HEK293 (cell line): ENCODE results near the gene INTS7.

Experiments
- CTCF ChIA-PET: fragments of 350-600 bp; formaldehyde crosslinking; extraction: SDS; loops from one replicate; lab custom pipeline; 2021; ENCODE audit warnings: antibody characterized with exemption; lab: Yijun Ruan, JAX
- POLR2A ChIA-PET: fragments of 300-600 bp; formaldehyde crosslinking; extraction: SDS; loops from one replicate; lab custom pipeline; 2020; ENCODE audit warnings: antibody characterized with exemption, inconsistent platforms; lab: Yijun Ruan, JAX
- H3K27ac ChIP-seq: fragments of 200-500 bp; sonication (Bioruptor generic); 2 replicates; pipeline ENCODE4 v1.5.1; 2014; ENCODE audit warnings: low read depth, low read length, control low read depth, inconsistent platforms; ENCODE audit errors: extremely low read depth
- H3K36me3 ChIP-seq, 2 experiments: fragments of 200-500 bp in 1 of 2; sonication (Bioruptor generic) in 1 of 2; 1 replicate in 1 of 2; 2 replicates in 1 of 2; pipeline ENCODE4 v1.5.1; 2014 to 2017; ENCODE audit warnings: inconsistent platforms in 2 of 2, low read length in 2 of 2; ENCODE audit not compliant: control insufficient read depth in 2 of 2, insufficient read depth in 1 of 2
- H3K4me1 ChIP-seq: fragments of 200-500 bp; sonication (Bioruptor generic); 2 replicates; pipeline ENCODE4 v1.5.1; 2014; ENCODE audit warnings: mild to moderate bottlenecking, low read length, inconsistent platforms; ENCODE audit not compliant: control insufficient read depth, insufficient read depth
- H3K4me3 ChIP-seq: 2 replicates; pipeline ENCODE4 v1.5.1; 2011; ENCODE audit warnings: low read depth, mild to moderate bottlenecking, control low read depth, low read length, moderate library complexity
- H3K9me3 ChIP-seq: fragments of 200-500 bp; sonication (Bioruptor generic); 2 replicates; pipeline ENCODE4 v1.5.1; 2014; ENCODE audit warnings: low read depth, low read length, inconsistent platforms; ENCODE audit not compliant: control insufficient read depth, insufficient read depth
- GLI2 ChIP-seq: fragments of 450-650 bp; formaldehyde crosslinking; IDR thresholded peaks from 2 replicates; pipeline ENCODE4; 2017; ENCODE audit warnings: missing biosample characterization, missing genetic modification characterization, low read depth, borderline replicate concordance
- GLI4 ChIP-seq: fragments of 450-650 bp; formaldehyde crosslinking; IDR thresholded peaks from 2 replicates; pipeline ENCODE4 v1.5.1; 2016; ENCODE audit warnings: missing biosample characterization, missing genetic modification characterization
- GLIS1 ChIP-seq: fragments of 450-650 bp; formaldehyde crosslinking; IDR thresholded peaks from 2 replicates; pipeline ENCODE4 v1.5.1; 2016; ENCODE audit warnings: missing biosample characterization, missing genetic modification characterization
- KLF16 ChIP-seq: fragments of 450-650 bp; formaldehyde crosslinking; IDR thresholded peaks from 2 replicates; pipeline ENCODE4 v1.5.1; 2017; ENCODE audit warnings: missing biosample characterization, missing genetic modification characterization
- PRDM1 ChIP-seq: fragments of 450-650 bp; formaldehyde crosslinking; IDR thresholded peaks from 2 replicates; pipeline ENCODE4; 2016; ENCODE audit warnings: missing biosample characterization, missing genetic modification characterization
- PRDM4 ChIP-seq: fragments of 450-650 bp; formaldehyde crosslinking; IDR thresholded peaks from 2 replicates; pipeline ENCODE4 v1.5.1; 2017; ENCODE audit warnings: missing biosample characterization, missing genetic modification characterization
- ZEB2 ChIP-seq: fragments of 450-650 bp; formaldehyde crosslinking; IDR thresholded peaks from 2 replicates; pipeline ENCODE4 v1.5.1; 2016; ENCODE audit warnings: missing biosample characterization, missing genetic modification characterization
- ZFP41 ChIP-seq: fragments of 450-650 bp; formaldehyde crosslinking; IDR thresholded peaks from 2 replicates; pipeline ENCODE4 v1.5.1; 2016; ENCODE audit warnings: missing biosample characterization, missing genetic modification characterization, borderline replicate concordance
- ZNF138 ChIP-seq: fragments of 450-650 bp; formaldehyde crosslinking; IDR thresholded peaks from 2 replicates; pipeline ENCODE4 v1.5.1; 2016; ENCODE audit warnings: missing biosample characterization, missing genetic modification characterization, borderline replicate concordance
- ZNF146 ChIP-seq: fragments of 450-650 bp; formaldehyde crosslinking; IDR thresholded peaks from 2 replicates; pipeline ENCODE4 v1.5.1; 2016; ENCODE audit warnings: missing biosample characterization, missing genetic modification characterization
- ZNF184 ChIP-seq: fragments of 450-650 bp; IDR thresholded peaks from 2 replicates; pipeline ENCODE4 v1.5.1; 2018; ENCODE audit warnings: missing biosample characterization, mild to moderate bottlenecking, missing genetic modification characterization
- ZNF214 ChIP-seq: fragments of 450-650 bp; formaldehyde crosslinking; IDR thresholded peaks from 2 replicates; pipeline ENCODE4 v1.5.1; 2017; ENCODE audit warnings: missing biosample characterization, mild to moderate bottlenecking, missing genetic modification characterization, borderline replicate concordance
- ZNF23 ChIP-seq: fragments of 450-650 bp; formaldehyde crosslinking; IDR thresholded peaks from 2 replicates; pipeline ENCODE4 v1.5.1; 2016; ENCODE audit warnings: missing biosample characterization, missing genetic modification characterization, borderline replicate concordance
- ZNF239 ChIP-seq: fragments of 450-650 bp; formaldehyde crosslinking; IDR thresholded peaks from 2 replicates; pipeline ENCODE4 v1.5.1; 2016; ENCODE audit warnings: missing biosample characterization, missing genetic modification characterization
- ZNF423 ChIP-seq: fragments of 450-650 bp; formaldehyde crosslinking; IDR thresholded peaks from 2 replicates; pipeline ENCODE4 v1.5.1; 2016; ENCODE audit warnings: missing biosample characterization, missing genetic modification characterization
- ZNF544 ChIP-seq: fragments of 450-650 bp; formaldehyde crosslinking; IDR thresholded peaks from 2 replicates; pipeline ENCODE4 v1.5.0; 2017; ENCODE audit warnings: missing biosample characterization, missing genetic modification characterization
- ZNF629 ChIP-seq: fragments of 450-650 bp; formaldehyde crosslinking; IDR thresholded peaks from 2 replicates; pipeline ENCODE4 v1.5.1; 2017; ENCODE audit warnings: missing biosample characterization, missing genetic modification characterization
- ZNF701 ChIP-seq: fragments of 450-650 bp; formaldehyde crosslinking; IDR thresholded peaks from 2 replicates; pipeline ENCODE4 v1.5.1; 2016; ENCODE audit warnings: missing biosample characterization, missing genetic modification characterization
- ZNF707 ChIP-seq: fragments of 450-650 bp; formaldehyde crosslinking; IDR thresholded peaks from 2 replicates; pipeline ENCODE4 v1.5.1; 2016; ENCODE audit warnings: missing biosample characterization, missing genetic modification characterization
- TF ChIP-seq, protein P1 (sequence below): fragments of 450-650 bp; formaldehyde crosslinking; IDR thresholded peaks from 2 replicates; pipeline ENCODE4 v1.5.1; 2017; ENCODE audit warnings: missing biosample characterization, missing genetic modification characterization

INTS7 gene

DNA sequence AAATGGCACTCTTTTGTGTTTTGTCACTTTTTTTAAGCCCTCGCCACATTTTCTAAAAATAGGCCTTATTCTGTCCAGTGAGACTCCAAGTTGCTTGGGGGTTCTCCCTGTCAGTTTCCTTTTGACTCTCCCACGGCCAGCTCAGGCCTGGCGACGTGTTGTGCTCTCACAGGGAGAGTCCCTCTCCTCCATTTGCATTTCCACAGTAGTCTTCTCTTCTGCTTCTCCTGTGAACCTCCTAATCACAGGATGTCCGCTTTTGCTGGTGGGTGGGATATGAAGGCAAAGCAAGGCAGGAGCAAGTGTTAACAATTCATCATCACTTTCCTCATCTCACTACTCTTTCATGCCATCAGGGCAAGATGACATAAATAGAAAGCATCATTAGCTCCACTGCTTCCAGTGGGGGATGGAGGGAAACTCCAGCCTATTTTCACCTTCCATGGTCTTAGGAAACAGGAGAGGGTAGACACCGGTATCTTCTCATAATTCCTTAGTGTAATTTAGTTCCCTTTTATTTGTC lies 99.8 kb downstream of the INTS7 start:
- no peaks in the 10 kb centered on the region for H3K9me3 ChIP-seq
- no peak overlapping the region for H3K27ac ChIP-seq
- TF ChIP-seq PRDM1 (tag by site-specific recombination) (peak; percentile 69), PRDM4 (no peak)
- peaks cover 0 to 5% of the 10 kb centered on the region in 2 experiments; a peak in 1 of 3 replicates for H3K36me3 ChIP-seq
- H3K4me1 ChIP-seq: no peaks in the 10 kb centered on the region
- no peak overlapping the region for H3K4me3 ChIP-seq
- ChIA-PET POLR2A (no interaction called here), CTCF (interaction anchor here (1.3 kb wide), 1 partner anchor 99 kb away, joined by 4 read pairs; the partner anchor contains the start of genes DTL and INTS7)

- Histone ChIP-seq H3K27ac (no peak overlapping the region), H3K4me3 (no peak overlapping the region), H3K4me1 (0 out of 2 replicates have a peak, but pooled peaks cover under 1% of the 10 kb centered on the region), H3K36me3 (no peaks in the 10 kb centered on the region), H3K9me3 (no peaks in the 10 kb centered on the region)
- ChIA-PET POLR2A (no interaction called here), CTCF (interaction anchor here (0.5 to 1.3 kb wide), 4 partner anchors 101 to 254 kb away, joined by 3 to 4 read pairs (median 4); partner anchors contain the start of genes DTL and INTS7)
- TF ChIP-seq ZNF707 (tag by site-specific recombination) (no peak), ZNF146 (tag by site-specific recombination) (no peak), ZNF544 (tag by site-specific recombination) (no peak), ZEB2 (no peak), ZNF214 (tag by site-specific recombination) (no peak), ZNF138 (tag by site-specific recombination) (no peak), GLIS1 (no peak), ZFP41 (tag by site-specific recombination) (no peak), ZNF701 (tag by site-specific recombination) (no peak), ZNF184 (tag by site-specific recombination) (no peak), ZNF423 (tag by site-specific recombination) (no peak), GLI2 (tag by site-specific recombination) (no peak), KLF16 (tag by site-specific recombination) (no peak), ZNF239 (no peak)
- TF ChIP-seq, protein P1, sequence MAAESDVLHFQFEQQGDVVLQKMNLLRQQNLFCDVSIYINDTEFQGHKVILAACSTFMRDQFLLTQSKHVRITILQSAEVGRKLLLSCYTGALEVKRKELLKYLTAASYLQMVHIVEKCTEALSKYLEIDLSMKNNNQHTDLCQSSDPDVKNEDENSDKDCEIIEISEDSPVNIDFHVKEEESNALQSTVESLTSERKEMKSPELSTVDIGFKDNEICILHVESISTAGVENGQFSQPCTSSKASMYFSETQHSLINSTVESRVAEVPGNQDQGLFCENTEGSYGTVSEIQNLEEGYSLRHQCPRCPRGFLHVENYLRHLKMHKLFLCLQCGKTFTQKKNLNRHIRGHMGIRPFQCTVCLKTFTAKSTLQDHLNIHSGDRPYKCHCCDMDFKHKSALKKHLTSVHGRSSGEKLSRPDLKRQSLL (tag by site-specific recombination): no peak
Measured at GRCh38 chr1:211933946-211934714, 101.2 kb downstream of the INTS7 start.

DNA sequence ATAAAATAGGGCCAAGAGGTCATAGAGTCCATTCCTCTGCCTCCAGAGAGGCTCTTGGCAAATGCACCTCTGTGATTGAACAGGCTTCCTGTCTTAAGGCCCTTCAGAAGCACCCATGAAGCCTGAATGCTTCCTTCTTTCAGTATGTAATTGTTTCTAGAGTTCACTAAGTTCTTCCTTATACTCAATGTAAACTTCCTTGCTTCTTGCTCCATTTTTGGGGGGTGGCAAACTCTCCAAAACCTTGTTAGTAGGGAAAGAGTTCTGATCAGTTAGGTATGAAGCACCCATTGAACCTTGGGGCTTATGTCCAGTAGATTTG lies 102.5 kb downstream of the INTS7 start:
- Histone ChIP-seq H3K4me1 (peaks cover 5% of the 10 kb centered on the region; the same call in 1 of the 2 replicates), H3K36me3 (no peaks in the 10 kb centered on the region), H3K9me3 (no peaks in the 10 kb centered on the region), H3K4me3 (no peak overlapping the region), H3K27ac (no peak overlapping the region)
- TF ChIP-seq ZNF629 (tag by site-specific recombination) (no peak), ZNF23 (tag by site-specific recombination) (no peak), GLI4 (tag by site-specific recombination) (no peak)
- POLR2A ChIA-PET: no interaction called here
- CTCF ChIA-PET: no interaction called here
